Measurements from ENCODE around the gene SLC34A2.

Gene SLC34A2

GRCh38 chr4:25694466-25694865 is 38.8 kb downstream of the SLC34A2 start:
- TF ChIP-seq, protein P1, sequence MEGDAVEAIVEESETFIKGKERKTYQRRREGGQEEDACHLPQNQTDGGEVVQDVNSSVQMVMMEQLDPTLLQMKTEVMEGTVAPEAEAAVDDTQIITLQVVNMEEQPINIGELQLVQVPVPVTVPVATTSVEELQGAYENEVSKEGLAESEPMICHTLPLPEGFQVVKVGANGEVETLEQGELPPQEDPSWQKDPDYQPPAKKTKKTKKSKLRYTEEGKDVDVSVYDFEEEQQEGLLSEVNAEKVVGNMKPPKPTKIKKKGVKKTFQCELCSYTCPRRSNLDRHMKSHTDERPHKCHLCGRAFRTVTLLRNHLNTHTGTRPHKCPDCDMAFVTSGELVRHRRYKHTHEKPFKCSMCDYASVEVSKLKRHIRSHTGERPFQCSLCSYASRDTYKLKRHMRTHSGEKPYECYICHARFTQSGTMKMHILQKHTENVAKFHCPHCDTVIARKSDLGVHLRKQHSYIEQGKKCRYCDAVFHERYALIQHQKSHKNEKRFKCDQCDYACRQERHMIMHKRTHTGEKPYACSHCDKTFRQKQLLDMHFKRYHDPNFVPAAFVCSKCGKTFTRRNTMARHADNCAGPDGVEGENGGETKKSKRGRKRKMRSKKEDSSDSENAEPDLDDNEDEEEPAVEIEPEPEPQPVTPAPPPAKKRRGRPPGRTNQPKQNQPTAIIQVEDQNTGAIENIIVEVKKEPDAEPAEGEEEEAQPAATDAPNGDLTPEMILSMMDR (IDR thresholded peaks at IDR 0.05; ENCODE audit: control insufficient read depth, insufficient read depth, low read depth, low read length, missing control alignments): no peak
- H3K4me3 ChIP-seq (ENCODE audit: control insufficient read depth, low read depth, low read length): no peak overlapping the region
- no peak for DNase-seq (ENCODE audit: low read depth)

GRCh38 chr4:25696409-25696808 is 40.8 kb downstream of the SLC34A2 start:
- no peak for DNase-seq (ENCODE audit: low read depth)
- TF ChIP-seq, protein P1 (IDR thresholded peaks at IDR 0.05; ENCODE audit: control insufficient read depth, insufficient read depth, low read depth, low read length, missing control alignments): no peak
- no peak overlapping the region for H3K4me3 ChIP-seq (ENCODE audit: control insufficient read depth, low read depth, low read length)

GRCh38 chr4:25697516-25697915 is 41.9 kb downstream of the SLC34A2 start:
- TF ChIP-seq, protein P1 (IDR thresholded peaks at IDR 0.05; ENCODE audit: control insufficient read depth, insufficient read depth, low read depth, low read length, missing control alignments): no peak
- DNase-seq (ENCODE audit: low read depth): no peak
- H3K4me3 ChIP-seq (ENCODE audit: control insufficient read depth, low read depth, low read length): no peak overlapping the region

GRCh38 chr4:25700661-25701060 is 45.0 kb downstream of the SLC34A2 start:
- H3K4me3 ChIP-seq (ENCODE audit: control insufficient read depth, low read depth, low read length): no peak overlapping the region
- TF ChIP-seq, protein P1 (IDR thresholded peaks at IDR 0.05; ENCODE audit: control insufficient read depth, insufficient read depth, low read depth, low read length, missing control alignments): no peak
- no peak for DNase-seq (ENCODE audit: low read depth)

GRCh38 chr4:25702848-25703247 is 47.2 kb downstream of the SLC34A2 start:
- TF ChIP-seq, protein P1 (IDR thresholded peaks at IDR 0.05; ENCODE audit: control insufficient read depth, insufficient read depth, low read depth, low read length, missing control alignments): no peak
- DNase-seq (ENCODE audit: low read depth): peak; percentile 43
- H3K4me3 ChIP-seq (ENCODE audit: control insufficient read depth, low read depth, low read length): no peak overlapping the region

- DNase-seq (ENCODE audit: low read depth): peak; percentile 4
- TF ChIP-seq, protein P1 (IDR thresholded peaks at IDR 0.05; ENCODE audit: control insufficient read depth, insufficient read depth, low read depth, low read length, missing control alignments): no peak
- no peak overlapping the region for H3K4me3 ChIP-seq (ENCODE audit: control insufficient read depth, low read depth, low read length)
Measured at GRCh38 chr4:25703731-25704388, 48.2 kb downstream of the SLC34A2 start.

Data from AG09309 (cell line).